IPS-NIHi7 (cell line): ENCODE measurements around the gene R3HCC1L.

Experiments used
- DNase-seq: peaks from one replicate; pipeline ENCODE4 v3.0.0; 2012; ENCODE audit warnings: mixed read lengths; ENCODE audit errors: extremely low spot score

R3HCC1L gene

DNA sequence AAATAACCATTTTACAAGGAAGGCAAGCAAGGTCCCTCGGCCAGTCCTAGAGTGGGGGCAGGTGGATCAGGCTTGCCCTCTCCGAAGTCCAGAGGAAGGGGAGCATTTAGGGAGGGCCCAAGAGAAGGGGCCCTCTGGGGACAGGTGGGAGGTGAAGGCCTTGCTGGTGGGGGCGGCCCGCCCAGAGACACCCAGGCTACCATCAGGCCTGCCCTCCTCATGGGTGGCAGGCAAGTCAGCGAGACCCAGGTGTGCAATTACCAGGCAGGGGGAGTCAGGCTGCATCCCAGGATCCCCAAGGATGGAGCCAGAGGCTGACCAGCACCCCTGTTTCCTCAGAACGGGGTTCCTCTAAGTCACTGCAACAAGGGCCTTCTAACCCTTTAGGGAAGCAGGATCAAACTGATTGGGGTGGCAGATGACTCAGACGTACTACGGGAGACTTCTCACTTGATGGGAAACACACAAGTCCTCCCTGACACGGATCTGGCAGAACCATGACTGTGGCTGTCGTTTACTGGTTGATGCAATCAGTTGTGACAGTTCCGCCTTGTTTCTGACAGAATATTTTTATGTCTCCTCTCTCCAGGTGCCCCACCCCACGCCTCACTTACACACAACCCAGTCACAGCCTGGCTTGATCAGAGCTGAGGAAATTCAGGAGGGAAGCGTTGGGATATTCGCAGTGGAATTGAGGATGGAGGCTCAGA is 125.3 kb downstream of the R3HCC1L start:
- no peak for DNase-seq

DNA sequence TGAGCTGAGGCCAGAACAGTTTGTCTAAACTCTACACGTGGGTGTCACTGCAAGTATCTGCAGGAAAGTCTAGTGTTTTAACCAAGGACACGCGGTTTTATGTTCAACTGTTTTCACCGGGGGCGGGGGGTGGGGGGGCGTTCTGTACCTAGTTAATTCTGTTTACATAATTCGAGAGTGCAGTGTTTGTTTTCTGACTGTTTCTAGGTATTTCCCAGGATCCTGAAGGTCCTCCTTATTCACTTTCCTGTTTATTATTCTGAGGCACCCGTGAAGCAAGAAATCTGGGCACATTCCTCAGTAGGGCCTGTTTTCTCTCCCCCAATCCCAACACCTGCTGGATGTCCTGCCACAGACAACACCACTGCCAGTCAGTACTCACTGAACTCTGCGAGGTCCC is 125.9 kb downstream of the R3HCC1L start:
- DNase-seq = no peak

DNA sequence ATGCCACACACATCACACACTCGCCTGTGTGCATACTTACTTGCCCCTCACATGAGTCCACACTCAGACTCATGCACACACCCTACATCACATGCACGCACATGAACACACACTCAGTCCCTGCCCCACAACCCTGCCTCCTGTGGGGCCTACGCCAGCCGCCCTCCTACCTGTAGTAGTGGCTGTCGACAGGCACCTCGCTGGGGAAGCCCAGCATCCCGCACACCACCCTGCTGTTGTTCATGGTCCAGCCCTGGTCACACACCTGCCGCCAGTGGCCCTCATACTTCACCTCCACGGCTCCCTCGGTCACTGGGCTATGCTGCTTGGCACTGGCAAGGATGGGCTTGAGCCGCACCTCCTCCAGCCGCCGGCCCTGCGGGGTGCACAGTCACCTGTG is 126.3 kb downstream of the R3HCC1L start:
- no peak for DNase-seq

DNA sequence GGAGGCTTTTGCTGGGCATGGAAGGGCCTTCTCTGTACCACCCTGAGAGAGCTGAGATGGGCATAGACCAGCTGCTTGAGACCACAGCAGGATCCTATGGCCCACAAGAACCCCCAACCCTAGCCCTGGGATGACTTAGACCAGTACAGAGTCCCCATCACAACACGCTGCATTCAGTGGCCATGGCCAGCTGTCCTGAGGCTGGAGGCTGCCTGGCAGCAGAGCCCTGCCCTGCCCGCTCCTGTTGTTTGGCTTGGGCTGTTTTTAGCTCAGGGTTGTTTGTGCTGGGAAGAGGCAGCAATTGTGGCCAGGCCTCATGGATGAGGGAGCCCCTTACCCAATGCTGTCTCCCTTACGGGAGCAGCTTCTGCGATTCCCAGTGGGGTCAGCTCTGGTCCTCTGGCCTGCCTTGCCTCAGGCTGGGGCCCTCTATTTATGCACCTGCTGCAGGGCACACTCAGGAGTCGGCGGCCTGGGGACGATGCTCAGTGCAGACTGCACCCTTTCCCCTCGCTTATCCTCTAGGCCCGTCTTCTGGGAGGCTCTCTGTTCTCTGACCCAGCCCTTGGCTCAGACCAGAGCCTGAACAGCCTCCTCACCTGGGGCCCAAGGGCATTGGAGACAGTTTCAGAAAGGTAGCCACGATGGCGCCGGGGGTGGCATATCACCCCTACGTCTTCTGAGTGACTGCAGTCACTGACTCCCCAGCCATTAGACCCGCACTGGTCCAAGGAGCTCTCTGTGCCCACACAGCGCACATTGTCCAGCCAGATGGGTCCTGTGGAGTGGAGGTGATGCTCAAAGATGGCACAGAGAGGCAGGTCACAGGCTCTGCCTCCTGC is 127.2 kb downstream of the R3HCC1L start:
- no peak for DNase-seq

DNA sequence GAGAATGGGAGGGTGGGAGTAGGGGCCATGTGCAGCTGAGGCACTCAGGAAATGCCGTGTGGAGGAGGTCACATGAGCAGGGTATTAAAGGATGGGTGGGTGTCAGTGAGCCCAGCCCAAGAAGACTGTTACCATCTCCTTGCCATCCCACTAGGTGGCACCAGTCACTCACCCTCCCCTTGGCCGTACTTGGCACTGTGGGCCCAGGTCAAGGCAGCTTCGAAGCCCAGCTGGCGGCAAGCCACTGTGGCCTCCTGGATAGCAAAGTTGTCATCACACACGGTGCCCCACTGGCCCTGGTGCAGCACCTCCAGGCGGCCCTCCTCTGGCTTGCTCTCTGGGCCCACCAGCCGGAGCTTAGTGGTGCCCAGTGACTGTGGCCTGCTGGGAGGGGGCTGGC is 128.1 kb downstream of the R3HCC1L start:
- peak; percentile 73 for DNase-seq

DNA sequence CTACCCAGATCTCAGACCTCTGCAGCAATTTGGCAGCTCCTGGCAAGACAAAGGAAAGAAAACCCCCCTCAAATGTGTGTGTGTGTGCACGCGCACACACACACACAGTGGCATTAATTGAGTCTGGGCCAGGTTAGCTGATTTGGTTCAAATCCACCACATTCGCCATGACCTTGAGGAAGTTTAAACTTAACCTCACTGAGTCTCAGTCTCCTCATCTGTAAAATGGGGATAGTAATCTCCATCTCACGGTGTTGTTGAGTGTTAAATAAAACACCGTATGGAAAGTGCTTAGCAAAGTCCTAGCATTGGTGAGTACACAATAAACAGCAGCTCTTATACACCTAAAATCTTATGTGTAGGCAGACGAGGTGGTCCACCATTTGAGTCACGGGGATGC is 128.6 kb downstream of the R3HCC1L start:
- DNase-seq = no peak

DNA sequence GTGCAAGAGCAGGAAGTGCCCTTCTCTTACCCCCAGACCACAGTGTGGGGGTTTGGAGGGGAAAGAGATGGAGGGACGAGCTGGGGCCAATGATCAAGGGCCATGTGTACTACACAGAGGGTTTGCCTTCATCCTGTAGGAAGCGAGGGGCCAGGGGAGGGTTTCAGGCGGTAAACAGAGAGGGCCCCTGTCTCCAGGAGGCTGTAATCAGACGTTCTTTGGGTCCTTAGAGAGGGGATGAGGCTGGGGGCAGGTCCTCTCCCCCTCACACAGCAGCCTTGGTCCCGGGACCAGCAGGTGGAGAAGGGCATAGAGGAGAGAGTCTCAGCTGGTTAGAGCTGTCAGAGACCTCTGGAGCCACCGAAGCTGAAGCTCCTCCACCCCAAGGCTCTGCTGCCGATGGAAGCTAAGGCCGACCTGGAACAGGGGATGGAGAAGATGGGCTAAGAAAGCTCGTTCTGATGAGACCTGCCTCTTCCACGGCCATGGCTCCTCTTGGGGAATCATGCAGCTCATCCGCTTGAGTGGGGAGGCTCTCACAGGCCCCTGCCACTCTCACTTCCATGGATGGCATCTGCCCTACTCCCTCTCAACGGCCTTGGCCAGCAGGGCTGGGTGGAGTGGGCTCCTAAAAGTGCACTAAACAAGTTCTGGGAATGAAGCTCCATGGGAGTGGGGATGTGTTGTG is 130.1 kb downstream of the R3HCC1L start:
- DNase-seq = no peak

DNA sequence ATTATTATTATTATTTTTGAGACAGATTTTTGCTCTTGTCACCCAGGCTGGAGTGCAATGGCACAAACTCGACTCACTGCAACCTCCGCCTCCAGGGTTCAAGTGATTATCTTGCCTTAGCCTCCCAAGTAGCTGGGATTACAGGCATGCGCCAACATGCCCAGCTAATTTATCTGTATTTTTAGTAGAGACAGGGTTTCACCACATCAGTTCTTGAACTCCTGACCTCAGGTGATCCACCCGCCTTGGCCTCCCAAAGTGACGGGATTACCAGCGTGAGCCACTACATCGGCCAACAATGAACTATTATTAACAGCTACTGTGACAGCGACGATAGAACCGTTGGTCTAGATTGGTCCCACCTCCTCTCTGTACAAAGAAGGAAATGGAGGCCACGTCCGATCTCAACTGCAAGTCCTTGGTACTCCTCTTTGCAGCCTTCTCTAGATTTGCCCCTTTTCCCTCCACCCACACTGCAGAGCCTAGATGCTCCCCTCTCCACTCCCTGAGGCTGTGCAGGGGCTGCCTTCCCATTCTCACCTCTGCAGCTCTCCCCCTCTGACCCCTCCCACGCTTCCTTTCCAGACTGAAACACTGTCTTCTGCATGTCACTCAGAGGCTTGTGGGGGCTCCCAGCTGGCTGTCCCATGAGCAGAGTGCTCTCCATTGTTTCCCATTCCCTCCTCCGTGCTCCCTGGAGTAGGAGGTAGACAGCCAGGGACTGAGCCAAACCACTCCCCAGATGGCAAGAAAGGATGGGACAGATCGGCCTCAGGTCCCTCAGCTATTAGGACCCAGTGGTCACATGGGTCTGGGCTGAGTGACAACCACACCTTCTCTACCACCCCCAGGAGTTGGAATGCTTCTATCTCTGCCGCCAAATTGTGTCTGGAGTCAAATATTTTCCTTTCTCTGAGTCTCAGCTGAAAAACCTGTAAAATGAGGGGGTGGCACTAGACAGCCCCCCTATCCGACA is 131.2 kb downstream of the R3HCC1L start:
- DNase-seq = no peak

DNA sequence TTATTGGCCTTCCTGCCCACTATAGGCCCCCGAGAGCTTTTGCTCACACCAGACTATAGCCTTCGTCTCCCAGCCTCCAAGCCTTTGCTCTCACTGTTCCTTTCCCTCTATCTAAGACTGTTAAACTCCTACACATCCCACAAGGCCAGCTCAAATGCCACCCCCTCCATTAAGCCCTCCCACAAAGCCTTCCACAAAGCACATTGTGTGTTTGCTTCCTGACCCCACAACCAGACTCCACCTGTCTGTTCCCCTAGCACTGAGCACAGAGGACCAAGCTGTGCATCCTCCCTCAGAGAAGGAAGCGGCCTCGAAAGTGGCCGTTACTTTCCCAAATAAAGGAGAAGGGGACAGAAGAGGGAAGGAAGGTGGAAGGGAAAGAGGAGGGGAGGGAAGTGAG is 132.2 kb downstream of the R3HCC1L start:
- DNase-seq = no peak

DNA sequence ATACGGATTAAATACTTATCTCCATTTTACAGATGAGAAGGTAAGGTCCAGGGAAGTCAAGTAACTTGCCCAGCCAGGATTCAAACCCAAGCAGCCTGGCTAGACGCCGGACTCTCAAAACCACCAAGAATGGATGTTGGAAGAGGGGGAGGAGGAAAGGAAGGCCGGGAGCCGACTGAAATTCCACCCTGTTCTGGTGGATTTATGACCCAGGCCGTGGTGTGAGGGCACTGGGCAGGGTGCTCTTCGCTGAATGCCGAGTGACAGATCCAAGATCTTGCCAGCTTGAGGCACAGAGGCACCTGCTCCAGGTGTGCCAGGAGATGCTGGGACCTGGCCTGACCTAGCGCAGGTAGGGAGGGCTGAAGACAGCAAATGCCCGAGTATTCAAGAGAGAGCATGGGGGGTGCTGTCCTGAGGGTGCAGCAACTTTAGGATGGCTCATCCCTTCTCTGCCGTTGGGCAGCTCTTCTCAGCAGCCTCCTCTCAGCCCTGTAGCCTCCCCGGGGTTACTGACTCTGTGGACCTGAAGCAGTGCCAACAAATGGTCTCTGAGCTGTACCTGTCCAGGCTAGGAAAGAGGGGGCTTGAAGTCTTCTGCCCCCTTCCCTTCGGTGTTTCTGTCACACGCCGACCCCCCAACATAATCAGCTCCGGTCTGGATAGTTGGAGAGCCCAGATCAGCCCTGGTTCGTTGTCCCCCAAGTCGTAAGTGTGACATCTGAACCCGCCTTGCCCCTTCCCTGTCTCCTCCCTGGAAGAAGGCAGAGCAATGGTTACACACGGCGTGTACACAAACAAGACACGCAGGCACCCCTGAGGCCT is 132.8 kb downstream of the R3HCC1L start:
- DNase-seq = no peak

DNA sequence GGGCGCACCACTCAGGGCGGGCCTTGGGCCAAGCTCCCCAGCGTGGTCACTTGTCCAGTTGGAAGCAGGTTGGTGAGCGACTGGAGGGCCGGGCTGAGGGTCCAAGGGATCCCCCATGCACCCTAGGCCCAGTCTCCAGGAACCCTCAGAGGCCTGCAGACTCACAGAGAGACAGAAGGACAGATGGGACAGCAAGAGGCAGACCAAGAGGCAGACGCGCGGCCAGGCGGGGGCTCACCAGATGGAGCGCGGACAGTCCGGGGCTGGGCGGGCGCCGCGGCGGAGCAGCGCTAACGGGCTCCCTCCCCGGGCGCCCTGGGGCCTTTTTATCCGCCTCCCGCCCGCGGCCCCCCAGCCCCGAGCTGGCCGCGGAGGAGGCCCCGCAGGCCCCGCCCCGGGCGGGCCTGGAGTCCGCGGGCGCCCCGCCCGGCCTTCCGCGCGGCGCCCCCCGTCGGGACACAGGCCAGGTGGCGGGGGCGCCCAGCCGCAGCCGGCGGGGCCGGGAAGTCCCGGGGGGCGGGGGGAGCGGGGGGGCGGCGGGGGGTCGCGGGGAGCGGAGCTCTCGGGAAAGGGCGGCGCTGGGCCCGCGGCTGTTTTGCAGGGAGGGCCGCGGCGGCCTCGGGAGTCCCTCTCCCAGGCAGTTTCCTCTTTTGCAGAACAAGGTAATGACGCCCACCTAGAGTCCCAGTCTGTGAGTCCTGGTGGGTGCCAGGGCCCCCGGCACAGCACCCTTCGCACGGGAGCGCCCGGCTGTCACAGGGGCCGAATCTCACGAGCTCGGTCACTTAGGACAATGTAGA is 133.6 kb downstream of the R3HCC1L start, which contains the start of gene LOXL4:
Gene LOXL4, minus strand, starts transcription at position 301 of the 800 bp plus-strand sequence. CDS start 5,175 bp downstream, outside the sequence.
- peak; percentile 56 for DNase-seq

DNA sequence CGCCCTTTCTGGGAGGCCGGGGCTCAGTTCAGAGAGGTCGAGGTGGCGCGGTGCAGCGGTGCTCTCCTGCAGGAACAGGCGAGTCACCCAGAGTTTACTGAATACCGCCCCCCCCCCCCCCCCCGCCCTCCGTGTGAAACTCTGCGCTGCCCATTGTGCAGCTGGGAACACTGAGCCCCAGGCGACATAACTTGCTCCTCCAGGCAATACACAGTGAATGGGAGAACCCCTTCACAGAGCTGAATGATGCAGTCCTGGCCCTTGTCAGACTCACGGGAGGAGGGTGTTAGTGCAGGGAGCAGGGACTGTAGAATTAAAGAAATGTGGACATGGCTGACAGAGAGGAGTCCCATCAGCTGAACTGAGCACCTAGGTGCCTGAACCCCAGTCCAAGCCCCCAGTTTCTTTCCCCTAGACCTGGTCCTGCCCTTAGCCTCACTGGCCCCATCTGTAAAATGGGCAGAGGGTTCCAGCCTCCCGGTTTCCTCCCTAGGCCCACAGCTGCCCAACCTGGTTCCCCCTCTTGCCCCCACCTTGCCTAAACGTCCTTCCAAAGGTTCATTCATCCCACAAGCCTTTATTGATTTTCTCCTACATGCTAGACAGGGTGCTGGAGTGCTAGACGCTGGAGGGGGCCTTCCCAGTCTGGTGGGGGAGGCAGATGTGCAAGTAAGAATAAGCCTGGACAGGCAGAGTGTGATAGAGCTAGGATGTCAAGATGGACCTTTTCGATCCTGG is 134.4 kb downstream of the R3HCC1L start:
- peak; percentile 40 for DNase-seq

DNA sequence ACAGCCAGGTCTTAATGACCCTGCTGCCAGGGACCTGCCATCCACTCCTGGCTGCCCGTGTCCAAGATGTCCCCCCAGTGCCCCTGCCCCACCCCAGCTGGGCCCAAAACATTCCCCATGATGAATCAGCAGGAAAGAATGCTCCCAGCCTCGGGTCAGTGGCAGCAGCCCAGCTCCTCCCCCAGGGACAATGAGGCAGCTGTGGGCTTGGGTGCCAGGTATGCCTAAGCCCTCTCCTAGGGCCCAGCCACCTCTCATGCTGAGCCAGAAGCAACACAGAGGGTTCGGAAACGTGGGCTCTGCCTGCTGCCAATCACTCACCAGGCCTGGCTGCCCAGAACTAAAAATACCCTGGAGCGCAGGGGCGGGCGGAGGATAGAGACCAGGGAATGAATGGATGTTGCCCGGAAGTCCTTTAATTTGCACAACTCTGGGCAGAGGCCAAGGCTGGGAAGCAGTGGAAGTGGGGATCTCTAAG is 135.0 kb downstream of the R3HCC1L start:
- peak; percentile 74 for DNase-seq

DNA sequence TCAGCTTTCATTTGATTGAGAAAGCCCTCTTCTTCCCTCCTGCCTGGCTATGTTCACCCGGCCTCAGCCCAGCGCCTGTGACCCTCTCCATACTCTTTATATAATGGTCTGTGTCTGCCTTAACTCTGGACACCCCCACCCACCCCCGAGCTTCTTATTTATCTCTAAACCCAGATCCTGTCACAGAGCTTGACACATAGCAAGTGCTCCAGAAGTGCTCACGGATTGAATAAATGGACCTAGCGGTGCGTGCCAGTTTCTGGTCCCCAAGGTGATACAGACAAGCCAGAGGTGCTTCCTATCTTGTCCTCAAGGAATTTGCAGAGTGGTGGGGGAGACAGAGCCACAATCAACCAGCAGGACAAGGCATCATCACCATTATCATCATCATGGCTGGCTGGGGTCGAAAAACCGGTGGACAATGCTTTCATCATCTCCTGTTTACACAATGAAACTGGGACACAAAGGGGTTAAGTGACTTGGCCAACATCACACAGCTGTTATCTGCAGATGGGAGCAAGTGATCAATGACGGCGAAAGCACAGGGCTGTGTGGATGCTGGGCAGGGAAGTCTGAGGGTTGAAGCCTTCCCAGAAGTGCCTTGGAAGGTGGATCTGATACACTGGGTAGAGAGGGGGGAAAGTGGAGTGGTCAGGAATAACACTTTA is 135.8 kb downstream of the R3HCC1L start:
- DNase-seq = no peak

DNA sequence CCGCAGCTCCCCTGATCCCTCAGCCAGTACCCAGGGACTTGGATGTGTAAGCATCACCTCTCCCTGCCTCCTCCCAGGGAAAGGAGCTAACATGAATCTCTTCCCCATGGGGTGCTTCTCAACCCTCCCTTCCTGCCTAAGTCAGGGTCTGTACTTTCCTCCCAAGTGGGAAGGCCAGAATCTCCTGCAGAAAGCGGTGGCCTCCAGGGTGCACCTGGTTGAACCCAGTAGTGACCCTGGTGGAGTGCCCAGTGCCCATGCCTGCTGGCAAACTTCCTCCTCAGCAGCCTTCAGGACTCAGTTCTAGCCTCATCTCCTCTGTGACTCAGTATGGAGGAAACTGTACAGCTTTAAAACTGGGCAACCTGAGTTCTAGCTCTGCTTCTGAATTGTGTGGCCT is 136.3 kb downstream of the R3HCC1L start:
- DNase-seq = no peak

DNA sequence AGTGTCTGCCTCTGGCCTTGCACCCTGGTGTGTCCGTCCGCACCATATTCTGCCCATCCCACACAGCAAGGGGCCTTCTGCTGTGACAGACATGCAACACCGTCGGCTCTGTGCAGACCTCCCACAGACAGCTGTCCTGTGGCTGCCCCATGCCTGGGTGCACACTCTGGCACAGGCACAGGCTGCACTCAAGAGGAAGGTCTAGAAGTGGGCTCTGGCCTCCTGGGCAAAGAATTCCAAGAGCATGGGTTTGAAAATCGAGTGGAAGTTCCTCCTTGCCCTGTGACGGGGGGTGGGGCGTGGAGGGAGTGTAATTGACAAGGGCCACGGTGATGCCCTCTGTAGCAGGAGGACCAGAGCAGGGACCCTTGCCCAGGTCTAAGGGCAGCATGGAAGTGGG is 137.8 kb downstream of the R3HCC1L start:
- DNase-seq = no peak

DNA sequence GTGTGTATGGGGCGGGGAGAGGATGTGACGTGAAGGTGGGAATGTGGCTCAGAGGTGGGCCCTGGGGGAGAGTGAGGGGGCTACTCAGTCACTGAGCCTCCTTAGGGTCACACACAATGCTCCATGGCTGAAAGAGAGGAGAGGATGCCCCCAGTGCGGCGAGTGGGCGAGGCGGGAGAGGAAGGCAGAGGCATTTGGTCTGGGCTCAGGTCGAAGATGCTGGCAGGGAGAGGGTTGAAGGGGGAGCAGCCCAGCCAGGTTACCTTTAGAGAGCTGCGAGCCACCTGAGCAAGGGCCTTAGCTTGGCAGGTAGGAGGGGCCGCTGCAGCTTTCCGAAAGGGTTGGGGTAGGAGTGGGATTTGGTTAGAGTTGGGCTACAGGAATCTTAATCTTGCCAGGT is 138.2 kb downstream of the R3HCC1L start:
- peak; percentile 67 for DNase-seq
